ENCODE data around the gene CDC45.
"Not testable (repeated sequence)": the region's sequence is repeated elsewhere in the genome, so short reads cannot be mapped to it uniquely, and the experiment has no call there.

Gene CDC45, protein sequence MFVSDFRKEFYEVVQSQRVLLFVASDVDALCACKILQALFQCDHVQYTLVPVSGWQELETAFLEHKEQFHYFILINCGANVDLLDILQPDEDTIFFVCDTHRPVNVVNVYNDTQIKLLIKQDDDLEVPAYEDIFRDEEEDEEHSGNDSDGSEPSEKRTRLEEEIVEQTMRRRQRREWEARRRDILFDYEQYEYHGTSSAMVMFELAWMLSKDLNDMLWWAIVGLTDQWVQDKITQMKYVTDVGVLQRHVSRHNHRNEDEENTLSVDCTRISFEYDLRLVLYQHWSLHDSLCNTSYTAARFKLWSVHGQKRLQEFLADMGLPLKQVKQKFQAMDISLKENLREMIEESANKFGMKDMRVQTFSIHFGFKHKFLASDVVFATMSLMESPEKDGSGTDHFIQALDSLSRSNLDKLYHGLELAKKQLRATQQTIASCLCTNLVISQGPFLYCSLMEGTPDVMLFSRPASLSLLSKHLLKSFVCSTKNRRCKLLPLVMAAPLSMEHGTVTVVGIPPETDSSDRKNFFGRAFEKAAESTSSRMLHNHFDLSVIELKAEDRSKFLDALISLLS

DNA sequence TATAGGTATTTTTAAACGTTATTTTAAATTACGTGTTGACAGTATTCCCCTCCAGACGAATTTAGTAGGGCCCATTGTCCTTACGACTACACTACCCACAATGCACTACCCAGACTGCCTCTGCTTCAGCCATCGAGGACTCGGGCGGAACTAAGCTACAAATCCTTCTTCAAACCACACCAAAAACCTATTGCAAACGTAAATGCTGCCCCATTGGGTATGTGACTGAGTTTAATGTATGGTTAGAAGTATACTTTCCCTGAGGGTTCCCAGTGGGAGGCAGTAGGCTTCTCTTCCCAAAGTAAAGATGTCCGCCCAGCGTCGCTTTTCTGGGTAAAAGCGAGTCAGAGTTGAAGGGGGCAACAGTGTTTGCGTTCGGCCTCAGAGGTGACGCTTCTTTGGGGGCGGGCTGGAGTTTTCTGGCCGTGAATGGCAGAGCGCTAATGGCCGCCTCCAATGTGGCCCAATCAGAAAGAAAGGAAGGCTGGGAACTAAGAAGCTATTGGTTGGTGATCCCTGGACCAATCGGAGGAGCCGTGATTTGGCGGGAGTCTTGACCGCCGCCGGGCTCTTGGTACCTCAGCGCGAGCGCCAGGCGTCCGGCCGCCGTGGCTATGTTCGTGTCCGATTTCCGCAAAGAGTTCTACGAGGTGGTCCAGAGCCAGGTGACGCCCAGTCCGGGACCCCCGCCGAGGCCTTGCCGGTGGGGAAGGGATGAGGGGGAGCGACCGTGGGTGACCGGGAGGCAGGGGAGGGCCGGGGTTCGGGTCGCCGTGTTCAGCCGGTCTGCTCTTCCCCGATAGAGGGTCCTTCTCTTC lies at the start of gene CDC45:
CDC45 (plus strand) TSS at position 566 of the 818 bp plus-strand sequence; CDS start at position 615, 49 bp downstream.
- peak; percentile 98 for DNase-seq

DNA sequence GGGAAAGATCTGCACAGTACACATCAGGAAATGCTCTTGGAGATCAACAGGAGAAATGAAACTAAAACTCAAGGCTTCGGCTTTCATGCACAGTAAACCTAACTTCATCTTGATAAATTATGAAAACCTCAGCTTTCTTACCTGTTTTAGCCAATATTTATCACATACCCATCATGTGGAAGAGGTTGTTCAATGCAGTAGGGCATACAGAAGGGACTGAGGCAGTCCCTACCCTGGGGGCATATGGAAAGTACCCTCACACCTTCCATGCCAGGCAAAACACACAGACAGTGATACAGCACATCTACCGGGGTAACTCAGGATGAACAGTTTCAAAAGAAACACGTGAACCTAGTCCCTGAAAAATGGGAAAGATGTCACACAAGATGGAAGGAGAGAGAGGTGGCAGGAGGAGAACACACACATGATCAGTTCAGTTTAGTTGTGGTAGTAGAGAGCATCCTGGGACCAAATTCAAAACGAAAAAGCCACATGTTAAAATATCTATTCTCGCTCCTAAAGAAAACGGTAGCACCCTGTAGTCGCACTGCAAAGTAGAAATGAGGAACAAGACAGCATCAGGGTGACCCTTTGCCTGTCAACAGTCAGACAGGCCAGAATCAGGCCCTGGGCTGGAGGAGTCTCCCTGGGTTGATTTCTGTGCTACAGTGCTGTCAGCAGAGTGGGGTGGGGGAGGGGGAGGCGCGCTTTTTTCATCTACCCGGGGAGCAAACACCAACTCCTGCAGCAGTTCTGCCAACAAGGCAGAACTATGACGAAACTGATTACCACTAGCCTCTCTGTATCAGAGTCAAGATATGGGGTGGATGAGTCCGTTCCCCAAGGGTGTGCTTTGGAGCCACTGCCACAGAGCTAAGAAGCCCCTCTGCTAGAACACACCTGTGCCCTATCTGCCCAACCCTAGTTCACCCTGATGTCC lies 49.5 kb upstream of the CDC45 start:
- DNase-seq: no peak

DNA sequence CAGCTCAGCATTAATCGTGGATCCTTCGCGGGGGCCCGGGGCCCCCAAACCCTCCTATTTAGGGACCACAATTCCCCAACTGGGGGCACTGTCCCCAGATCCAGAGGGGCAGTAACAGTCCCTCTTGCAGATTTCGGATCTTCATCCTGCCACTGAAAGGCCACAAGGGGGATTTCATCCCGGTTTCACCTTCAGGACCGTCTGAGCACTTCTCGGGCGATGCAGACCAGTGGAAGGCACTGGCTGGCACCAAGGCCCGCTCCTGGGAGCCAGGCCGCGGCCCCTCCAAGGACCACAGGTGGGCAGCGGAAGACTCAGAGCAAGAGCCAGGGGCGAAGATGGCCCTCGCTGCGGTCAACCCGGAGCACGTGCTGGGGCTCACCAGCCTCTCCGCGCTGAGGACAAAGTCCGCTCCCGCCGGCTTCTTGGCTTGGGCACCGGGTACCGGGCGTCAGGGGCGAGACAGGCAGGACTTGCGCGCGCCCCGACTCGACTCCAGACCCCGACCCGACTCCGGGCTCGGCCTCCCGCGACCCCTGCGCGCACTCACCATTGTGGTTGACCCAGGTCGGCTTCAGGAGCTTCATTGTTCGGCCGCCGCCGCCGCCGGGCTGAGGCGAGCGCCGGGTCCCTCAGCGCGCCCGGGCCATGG lies 48.7 kb upstream of the CDC45 start:
- no peak for DNase-seq

DNA sequence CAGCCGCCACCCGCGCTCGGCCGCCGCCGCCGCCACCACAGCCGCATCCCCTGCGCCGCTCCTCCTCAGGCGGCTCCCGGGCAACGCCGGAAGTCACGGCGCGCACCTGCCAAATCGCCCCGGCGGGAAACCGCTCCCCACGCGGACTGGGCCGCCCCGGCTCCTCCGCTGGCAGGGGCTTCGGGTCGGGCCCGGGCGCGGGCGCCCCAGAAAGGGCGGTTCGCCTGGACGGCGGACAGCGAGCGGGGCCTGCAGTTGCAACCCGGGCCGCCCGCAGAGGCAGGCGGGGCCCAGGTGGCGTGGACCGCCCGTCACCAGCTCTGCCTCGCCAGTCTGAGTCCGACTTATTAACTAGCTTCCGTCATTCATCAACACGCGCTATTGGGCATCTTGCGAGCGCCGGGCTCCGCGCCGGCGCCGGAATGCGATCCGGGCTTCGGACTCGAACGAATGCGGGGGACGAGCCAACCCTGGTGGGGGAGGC lies 48.0 kb upstream of the CDC45 start, which contains the start of gene HIRA:
HIRA (minus strand) TSS at position 85 of the 484 bp plus-strand sequence. CDS start 257 bp downstream, outside the sequence.
- peak; percentile 71 for DNase-seq

DNA sequence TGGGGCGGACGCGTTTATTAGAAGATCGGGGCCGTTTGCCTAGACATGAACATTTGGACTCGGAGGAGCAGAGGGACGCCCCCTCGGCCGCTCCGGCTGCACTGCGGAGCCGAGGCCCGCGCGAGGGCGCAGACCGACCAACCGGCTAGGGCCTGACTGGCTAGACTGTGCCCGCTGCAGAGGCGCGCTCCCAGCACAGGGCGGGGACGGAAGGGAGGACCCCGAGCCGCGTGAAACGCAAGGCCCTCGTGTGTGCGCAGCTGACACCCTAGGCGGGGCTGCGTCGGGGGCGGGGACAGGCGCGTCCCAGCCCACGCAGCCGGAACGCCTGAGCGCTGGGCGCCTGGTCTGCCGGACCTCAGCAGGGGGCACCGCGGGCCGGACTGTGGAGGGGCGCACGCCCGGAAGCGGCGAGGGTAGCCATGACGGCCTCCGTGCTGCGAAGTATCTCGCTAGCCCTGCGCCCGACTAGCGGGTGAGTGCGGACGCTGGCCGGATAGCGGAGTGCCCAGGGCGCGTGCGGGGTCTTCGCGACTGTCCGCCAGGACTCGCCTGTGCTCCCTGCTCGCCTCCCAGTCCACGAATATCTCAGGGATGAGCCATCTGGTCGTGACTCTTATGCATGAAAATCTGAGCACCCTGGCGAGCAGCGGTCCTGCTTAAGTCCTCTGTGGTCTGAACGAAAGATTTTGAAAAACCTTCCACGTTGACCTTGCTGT lies 47.4 kb upstream of the CDC45 start, which contains the start of gene MRPL40:
MRPL40 (plus strand) TSS at position 413 of the 719 bp plus-strand sequence; CDS start at position 423, 10 bp downstream.
- DNase-seq: peak; percentile 70

DNA sequence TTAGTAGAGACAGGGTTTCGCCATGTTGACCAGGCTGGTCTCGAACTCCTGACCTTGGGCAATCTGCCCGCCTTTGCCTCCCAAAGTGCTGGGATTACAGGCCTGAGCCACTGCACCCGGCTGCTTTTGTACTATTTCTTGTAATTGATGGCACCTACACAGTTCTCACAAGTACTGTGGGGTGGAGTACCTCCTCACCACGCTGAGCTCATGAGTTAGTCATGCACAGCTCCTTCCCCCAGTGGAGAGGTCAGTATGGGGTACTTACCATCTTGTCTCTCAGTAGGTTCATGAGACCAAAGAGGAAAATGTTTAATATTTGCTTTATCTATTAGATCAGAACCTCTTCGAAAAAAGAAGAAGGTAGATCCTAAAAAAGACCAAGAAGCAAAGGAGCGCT lies 45.3 kb upstream of the CDC45 start:
- DNase-seq: no peak

DNA sequence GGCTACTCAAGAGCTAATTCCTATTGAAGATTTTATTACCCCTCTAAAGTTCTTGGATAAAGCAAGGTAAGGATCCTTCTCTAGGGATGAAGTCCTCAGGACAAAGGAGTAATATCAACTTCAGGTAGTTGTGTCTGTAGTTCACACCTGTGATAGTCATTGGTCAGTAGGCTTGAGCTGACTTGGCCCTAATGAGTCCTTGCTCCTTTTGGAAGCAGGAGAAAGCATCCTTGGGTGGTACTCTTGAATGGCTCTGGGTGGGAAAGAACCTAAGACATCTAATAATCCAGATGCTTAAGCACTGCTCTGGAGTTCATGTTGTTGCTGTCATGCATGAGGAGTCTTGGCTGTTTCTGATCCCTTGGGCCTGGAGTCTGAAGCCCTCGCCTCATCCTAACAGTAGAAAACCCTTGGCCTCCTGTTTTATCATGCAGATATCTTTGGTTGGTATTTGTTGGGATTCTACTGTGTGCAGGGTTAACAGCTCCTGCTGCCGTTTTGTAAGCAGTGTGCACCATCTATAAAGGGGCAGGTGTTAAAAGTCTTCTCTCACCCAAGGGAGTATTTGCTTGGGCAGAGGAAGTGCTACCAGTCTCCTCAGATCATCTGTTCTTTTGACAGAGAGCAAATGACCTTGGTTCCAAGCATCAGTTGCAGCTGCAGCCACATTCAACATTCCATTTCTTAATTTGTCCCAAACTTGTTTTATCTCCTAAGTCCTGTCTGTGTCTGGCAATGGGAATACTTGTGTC lies 44.7 kb upstream of the CDC45 start:
- DNase-seq: no peak

DNA sequence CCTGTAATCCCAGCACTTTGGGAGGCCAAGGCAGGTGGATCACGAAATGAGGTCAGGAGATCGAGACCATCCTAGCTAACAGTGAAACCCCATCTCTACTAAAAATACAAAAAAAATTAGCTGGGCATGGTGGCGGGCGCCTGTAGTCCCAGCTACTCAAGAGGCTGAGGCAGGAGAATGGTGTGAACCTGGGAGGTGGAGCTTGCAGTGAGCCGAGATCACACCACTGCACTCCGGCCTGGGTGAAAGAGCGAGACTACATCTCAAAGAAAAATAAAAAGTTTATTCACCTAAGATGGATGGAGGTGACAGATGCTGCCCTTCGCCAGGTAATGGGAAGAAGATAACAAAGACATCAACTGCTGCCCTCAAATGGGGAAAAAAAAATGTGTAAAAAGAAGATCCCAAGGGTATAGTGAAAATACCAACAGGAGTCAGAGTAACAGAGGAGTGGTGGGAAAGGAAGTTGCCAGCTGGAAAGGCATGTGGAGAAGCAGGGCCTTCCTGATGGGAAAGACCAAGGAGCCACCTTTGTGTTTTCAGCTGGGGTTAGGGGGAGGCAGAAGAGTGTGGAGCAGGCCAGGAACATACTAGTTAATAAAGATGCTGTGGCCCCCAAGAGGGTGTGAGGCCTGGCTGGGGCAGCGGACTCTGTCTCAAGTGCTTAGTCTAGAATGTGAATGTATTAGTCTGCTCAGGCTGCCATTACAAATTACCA lies 43.1 kb upstream of the CDC45 start:
- DNase-seq: not testable (repeated sequence)

DNA sequence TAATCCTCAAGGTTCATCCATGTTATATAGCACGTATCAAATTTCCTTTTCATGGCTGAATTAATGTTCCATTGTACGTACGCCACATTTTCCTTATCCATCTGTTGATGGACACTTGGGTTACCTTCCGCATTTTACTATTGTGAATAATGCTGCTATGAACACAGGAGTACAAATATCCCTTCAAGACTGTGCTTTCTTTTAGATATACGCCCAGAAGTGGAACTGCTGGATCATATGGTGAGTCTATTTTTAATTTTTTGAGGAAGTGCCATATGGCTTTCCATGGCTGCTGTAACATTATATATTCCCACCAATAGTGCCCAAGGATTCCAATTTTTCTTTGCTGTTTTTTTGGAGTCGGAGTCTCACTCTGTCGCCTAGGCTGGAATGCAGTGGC lies 41.4 kb upstream of the CDC45 start:
- DNase-seq: no peak

DNA sequence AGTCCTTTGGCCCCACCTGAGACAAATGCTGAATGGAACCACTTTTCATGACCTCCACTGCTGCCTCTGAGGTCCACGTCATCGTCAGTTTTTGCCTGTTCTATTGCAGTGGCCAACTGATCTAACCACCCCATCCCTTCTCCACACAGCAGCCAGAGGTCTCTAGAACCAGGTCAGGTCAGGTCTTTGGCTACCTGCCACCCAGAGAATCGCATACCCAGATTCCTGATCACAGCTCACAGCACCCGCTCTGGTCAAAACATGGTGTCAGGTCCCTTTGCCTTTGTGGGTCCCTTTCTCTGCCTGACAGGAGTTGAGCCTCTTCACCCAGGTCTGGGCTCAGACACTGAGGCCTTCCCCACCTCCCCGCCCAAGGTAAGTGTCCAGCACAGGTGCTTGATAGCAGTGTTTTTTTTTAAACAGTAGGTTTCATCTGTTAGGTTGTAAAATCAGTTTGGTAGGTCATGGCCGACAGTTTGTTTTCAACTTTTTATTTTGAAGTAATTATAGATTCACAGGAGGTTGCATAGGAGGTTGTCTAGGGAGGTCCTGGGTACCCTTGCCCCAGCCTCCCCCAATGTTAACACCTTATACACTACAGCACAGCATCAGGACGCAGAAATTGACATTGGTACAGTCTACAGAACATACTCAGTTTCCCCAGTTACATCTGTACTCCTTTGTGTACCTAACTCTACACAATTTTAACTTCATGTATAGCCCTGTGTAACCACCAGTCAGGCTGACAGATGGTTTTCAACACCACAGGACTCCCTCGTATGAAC lies 39.1 kb upstream of the CDC45 start:
- DNase-seq: no peak

DNA sequence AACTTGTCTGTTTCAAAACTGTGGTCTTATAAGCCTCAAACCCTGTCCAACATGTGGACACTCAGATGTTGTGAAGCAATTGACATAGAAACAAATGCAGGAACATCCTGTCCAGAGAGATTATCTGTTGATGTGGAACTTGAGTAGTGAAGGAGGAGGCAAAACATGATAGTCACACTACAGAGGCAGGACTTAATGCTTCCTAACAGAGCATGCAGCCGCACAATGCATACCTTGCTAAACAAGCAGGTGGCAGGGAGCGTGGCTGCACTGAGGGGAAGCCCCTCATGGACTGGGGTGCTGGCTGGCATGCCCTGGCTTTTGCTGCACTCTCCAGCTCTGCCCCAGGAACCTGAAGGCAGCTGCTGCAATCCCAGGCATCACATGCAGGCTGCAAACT lies 37.6 kb upstream of the CDC45 start:
- no peak for DNase-seq

DNA sequence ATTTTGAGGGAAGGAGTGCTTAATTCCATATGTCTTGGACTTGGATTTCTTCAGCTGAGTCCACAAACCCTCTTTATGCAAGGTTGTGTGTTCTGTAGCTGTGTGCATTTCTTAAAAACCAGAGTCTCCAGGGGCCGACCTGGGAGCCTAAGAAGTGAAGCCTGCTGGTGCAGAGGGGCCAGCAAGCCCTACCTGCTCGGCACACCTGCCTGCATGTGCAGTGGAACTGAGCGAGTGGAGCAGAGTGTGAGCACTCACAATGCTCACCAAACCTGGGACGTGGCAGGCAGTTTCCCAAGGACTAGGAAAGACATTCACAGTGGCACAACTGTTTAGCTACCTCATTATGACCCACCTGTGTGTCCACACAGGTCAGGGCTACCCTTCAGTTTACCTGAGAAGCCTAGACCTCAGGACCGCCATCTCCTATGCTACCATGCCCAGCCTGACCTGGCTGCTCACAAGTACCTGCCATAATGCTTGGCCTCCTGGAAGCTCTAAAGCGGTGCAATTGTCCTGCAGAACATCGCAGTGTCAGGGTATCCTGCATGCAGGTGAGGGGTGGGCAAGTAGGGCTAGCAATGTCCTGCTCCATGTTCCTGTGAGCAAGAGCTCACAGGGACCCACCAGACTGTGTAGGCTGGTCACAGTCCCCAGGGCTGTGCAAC lies 36.0 kb upstream of the CDC45 start:
- no peak for DNase-seq

DNA sequence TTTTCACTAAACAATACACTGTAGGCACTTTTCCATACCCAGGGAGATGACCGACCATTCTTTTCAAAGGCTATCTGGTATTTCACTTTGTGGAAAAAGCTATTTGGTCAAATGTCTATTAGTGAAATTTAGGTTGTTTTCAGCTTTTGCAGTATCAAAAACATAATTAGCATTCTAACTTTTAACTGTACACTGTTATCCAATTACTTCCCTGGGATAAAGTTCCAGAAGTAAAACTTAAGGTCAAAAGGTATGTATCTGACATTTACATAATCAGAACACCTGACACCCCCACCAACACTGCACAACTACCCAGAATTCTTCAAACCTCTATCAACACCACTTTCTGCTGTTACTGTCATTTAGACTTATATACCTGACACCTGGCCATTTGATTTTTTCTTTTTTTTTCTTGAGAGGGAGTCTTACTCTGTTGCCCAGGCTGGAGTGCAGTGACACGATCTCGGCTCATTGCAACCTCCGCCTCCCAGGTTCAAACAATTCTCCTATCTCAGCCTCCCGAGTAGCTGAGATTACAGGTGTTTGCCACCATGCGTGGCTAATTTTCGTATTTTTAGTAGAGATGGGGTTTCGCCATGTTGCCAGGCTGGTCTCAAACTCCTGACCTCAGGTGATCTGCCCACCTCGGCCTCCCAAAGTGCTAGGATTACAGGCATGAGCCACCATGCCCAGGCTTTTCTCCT lies 34.3 kb upstream of the CDC45 start:
- DNase-seq: not testable (repeated sequence)

DNA sequence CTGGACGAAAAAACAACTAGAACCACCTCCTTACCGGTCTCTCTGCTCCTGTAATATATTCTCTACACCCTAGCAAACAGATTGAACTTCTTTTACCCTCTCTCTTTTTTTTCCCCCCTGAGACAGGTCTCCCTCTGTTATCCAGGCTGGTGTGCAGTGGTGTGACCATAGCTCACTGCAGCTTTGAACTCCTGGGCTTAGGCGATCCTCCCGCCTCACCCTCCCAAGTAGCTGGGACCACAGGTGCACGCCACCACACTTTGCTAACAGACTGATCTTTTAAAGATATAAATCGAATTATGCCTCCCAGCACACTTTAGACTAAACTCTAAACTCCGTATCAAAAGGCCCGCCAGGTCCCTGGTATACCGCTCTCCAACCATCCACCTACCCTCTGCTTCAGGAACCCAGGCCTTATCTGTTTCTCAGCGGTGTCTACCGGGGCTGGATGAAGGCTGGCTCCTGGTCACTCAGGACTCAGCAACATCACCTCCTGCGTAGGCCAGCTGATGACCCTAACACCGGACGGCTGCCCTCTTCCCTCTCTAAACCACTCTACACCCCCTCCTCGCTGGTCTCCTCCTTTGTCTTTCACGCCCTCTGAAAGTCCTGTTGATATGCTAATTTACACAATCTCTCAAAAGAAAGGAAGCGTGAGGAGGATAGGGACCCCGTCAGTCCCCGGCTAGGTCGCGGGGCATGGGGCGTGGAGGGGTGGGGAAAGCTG lies 33.0 kb upstream of the CDC45 start:
- DNase-seq: no peak

DNA sequence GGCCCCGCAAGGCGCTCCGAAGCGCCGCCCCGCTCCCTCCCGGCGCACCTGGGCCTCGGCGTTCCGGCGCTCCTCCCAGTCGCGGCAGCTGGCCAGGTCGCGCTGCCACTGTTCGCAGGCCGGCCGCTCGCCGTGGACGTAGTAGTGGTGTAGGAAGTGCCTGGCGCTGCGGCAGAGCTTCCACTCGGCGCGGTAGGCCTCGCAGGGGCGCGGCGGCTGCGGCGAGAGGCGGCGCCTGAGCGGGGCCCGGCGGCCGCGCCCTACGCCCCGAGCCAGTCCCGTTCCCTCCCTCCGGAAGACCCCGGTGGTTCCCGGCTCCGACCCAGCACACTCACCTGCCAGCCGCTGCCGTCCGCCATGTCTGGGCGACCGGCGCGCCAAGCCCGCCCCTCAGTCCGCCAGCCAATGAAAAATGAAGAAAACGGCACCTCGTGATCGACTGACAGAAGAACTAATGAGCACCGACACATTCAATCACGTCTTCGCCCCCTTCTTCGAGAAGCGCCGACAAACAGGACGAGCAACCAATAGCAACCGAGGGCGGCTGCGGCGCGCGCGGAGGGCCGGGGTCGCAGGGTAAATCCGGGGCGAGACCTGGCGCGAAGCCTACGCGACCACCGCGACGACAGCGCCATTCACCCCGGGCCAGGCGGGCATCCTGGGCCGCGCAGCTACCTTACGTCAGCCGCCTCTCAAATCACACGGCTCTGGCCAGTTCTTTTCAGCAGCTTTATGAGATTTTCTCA lies 32.2 kb upstream of the CDC45 start, which contains the start of gene C22orf39:
C22orf39 (minus strand) TSS at position 382 of the 746 bp plus-strand sequence; CDS start at position 359, 23 bp downstream.
- peak; percentile 91 for DNase-seq

Measured in NCI-H748 treated with DMSO at 0.1 percent for 48 hours (cell line).